ENCODE data around the gene SRD5A3. TPM values are rescaled to one million over a fixed set of nuclear protein-coding genes. Genes with fewer than 3 reads are reported as not detected.

The SRD5A3 gene
- polyA plus RNA-seq, 3 donors from 2014 or later, result 7.1 to 21.8 (median 17.8) TPM

DNA sequence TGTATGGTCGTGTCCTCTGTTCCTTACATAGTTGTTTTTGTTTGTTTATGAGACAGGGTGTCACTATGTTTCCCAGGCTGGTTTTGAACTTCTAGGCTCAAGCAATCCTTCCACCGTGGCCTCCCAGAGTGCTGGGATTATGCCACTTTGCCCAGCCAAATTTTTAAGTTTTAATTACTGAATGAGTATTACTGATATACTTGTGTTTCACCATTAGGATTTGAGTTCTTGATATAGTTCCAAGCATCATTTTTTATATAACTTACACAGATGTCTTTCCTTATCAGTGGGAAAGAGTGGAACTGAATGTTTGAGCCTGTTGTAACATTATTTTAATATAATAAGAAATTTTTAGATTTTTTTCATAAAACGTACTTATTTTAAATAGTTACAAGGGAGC, 70.1 kb downstream of the SRD5A3 start:
- DNase-seq, result no peak
- Mint-ChIP-seq H3K27me3 (ENCODE audit: low read depth in 3 of 3) (no peaks in the 10 kb centered on the region), H3K27ac (no peak overlapping the region), H3K9me3 (no peaks in the 10 kb centered on the region), H3K4me3 (no peak overlapping the region), H3K4me1 (peaks cover 4 to 44% of the 10 kb centered on the region in 2 donors), H3K36me3 (peaks cover 14 to 28% (median 19%) of the 10 kb centered on the region in 3 donors)

Other genes with a start within 250 kb of the SRD5A3 start
- gene KDR, start 220.6 kb upstream of the SRD5A3 start, polyA plus RNA-seq, result not detected
- gene TMEM165, start 49.7 kb downstream of the SRD5A3 start, polyA plus RNA-seq, result 10 to 100 TPM; 44.2 to 50.4 (median 44.8) TPM
- gene CLOCK, start 200.7 kb downstream of the SRD5A3 start, polyA plus RNA-seq, result 1 to 10 TPM; 1.1 to 7.0 (median 4.7) TPM
- gene PDCL2, start 246.0 kb downstream of the SRD5A3 start, polyA plus RNA-seq, result not detected

All from immature natural killer cell (primary cell).